K562 (cell line): Measurements from ENCODE around the gene ZMAT2. TPM values are rescaled to one million over a fixed set of nuclear protein-coding genes. Genes with fewer than 3 reads are reported as not detected.
"Not testable (repeated sequence)": the region's sequence is repeated elsewhere in the genome, so short reads cannot be mapped to it uniquely, and the experiment has no call there.

Source experiments
- ATAC-seq: fragments of 200-7000 bp; cut with Tn5 transposase; 3 replicates; pipeline ENCODE4 v1.9.1; 2020; ENCODE audit warnings: moderate library complexity
- BruUV-seq: library from RNA; stranded (reverse); fragments of 400-500 nt; replicated peaks from 2 replicates; lab custom pipeline; 2021; lab: Mats Ljungman, UMichigan
- CTCF ChIA-PET: fragments of 300-600 bp; formaldehyde crosslinking; extraction: SDS; loops from one replicate; lab custom pipeline; 2021; ENCODE audit warnings: low intra/inter-chr PET ratio; lab: Yijun Ruan, JAX
- POLR2A ChIA-PET: fragments of 300-600, 350-650 bp; sonication (Branson Sonifier 250); formaldehyde crosslinking; extraction: SDS; loops from one replicate; lab custom pipeline; 2021; ENCODE audit warnings: antibody characterized with exemption, inconsistent platforms; lab: Yijun Ruan, JAX
- DNase-seq, 4 experiments: peaks; one replicate each; pipeline versions ENCODE4 v3.0.0 to v3.0.0-alpha.2; 2011 to 2018; ENCODE audit warnings: low spot score in 3 of 4, mixed read lengths in 3 of 4; ENCODE audit errors: extremely low read depth in 1 of 4
- FAIRE-seq: peaks from 2 replicates; lab custom pipeline; 2011; peaks lifted over from hg19 to GRCh38; lab: Jason Lieb, UNC
- H2AFZ ChIP-seq: 2 replicates; pipeline ENCODE4 v1.6.0; 2011; ENCODE audit warnings: low read depth, low read length, control low read depth, inconsistent platforms
- H3K27ac ChIP-seq: fragments of 200-600 bp; 3 replicates; pipeline ENCODE4 v1.8.0; 2011; ENCODE audit warnings: low read depth, mild to moderate bottlenecking, control low read depth, inconsistent platforms, low read length, moderate library complexity, mixed read lengths; ENCODE audit errors: extremely low read depth
- H3K27me3 ChIP-seq, 2 experiments: fragments of 300-600 bp in 1 of 2; 2 replicates in 1 of 2; 3 replicates in 1 of 2; pipeline versions ENCODE4 v1.6.0 to v1.8.0; 2011; ENCODE audit warnings: inconsistent platforms in 2 of 2, low read length in 2 of 2, mild to moderate bottlenecking in 1 of 2, mixed read lengths in 1 of 2, moderate library complexity in 1 of 2; ENCODE audit not compliant: control insufficient read depth in 2 of 2, insufficient read depth in 2 of 2
- H3K36me3 ChIP-seq: fragments of 300-600 bp; 3 replicates; pipeline ENCODE4 v1.8.0; 2011; ENCODE audit warnings: mild to moderate bottlenecking, low read length, inconsistent platforms; ENCODE audit not compliant: control insufficient read depth, insufficient read depth
- H3K4me1 ChIP-seq, 2 experiments: fragments of 200-600 bp in 1 of 2; replicated peaks in 1 of 2; 2 replicates in 1 of 2; 3 replicates in 1 of 2; pipeline versions ENCODE4 v1.5.1 to v1.8.0; 2011; ENCODE audit warnings: inconsistent platforms in 2 of 2, low read length in 2 of 2, mild to moderate bottlenecking in 1 of 2, mixed read lengths in 1 of 2, moderate library complexity in 1 of 2; ENCODE audit not compliant: control insufficient read depth in 2 of 2, insufficient read depth in 2 of 2
- H3K4me2 ChIP-seq: 2 replicates; pipeline ENCODE4 v1.6.1; 2011; ENCODE audit warnings: low read length, control low read depth, inconsistent platforms, mixed read lengths; ENCODE audit not compliant: insufficient read depth
- H3K4me3 ChIP-seq: fragments of 200-600 bp; sonication (generic), shearing (Covaris generic); 2 replicates; pipeline ENCODE4 v1.5.1; 2016; ENCODE audit warnings: control low read depth, inconsistent platforms
- H3K79me2 ChIP-seq: fragments of 200-600 bp; 3 replicates; pipeline ENCODE4 v1.8.0; 2011; ENCODE audit warnings: low read length, inconsistent platforms; ENCODE audit not compliant: control insufficient read depth, insufficient read depth
- H3K9ac ChIP-seq, 2 experiments: 2 replicates each; pipeline versions ENCODE4 v1.6.0 to v1.6.1; 2011; ENCODE audit warnings: low read depth in 2 of 2, low read length in 2 of 2, control low read depth in 1 of 2, inconsistent platforms in 1 of 2, mild to moderate bottlenecking in 1 of 2, mixed read lengths in 1 of 2; ENCODE audit not compliant: insufficient read depth in 1 of 2
- H3K9me1 ChIP-seq: one replicate; pipeline ENCODE4 v1.6.0; 2011; ENCODE audit warnings: inconsistent platforms, mild to moderate bottlenecking, low read length, moderate library complexity; ENCODE audit not compliant: control insufficient read depth, insufficient read depth
- H3K9me3 ChIP-seq: replicated peaks from 2 replicates; pipeline ENCODE4 v1.5.1; 2011; ENCODE audit warnings: low read depth, low read length, inconsistent platforms; ENCODE audit not compliant: control insufficient read depth, insufficient read depth
- H4K20me1 ChIP-seq: replicated peaks from 2 replicates; pipeline ENCODE4 v1.6.1; 2011; ENCODE audit warnings: low read length, inconsistent platforms, mixed read lengths; ENCODE audit not compliant: control insufficient read depth, insufficient read depth
- ADNP ChIP-seq: fragments of 200-800 bp; sonication (Bioruptor generic); IDR thresholded peaks from 2 replicates; pipeline ENCODE4 v1.6.1; 2016; ENCODE audit warnings: missing genetic modification characterization, missing compliant biosample characterization
- KDM1A ChIP-seq, 2 experiments: fragments of 450-650 bp; IDR thresholded peaks; 2 replicates each; pipeline ENCODE4 v1.6.1; 2016; ENCODE audit warnings: mild to moderate bottlenecking in 2 of 2
- L3MBTL2 ChIP-seq: fragments of 450-650 bp; IDR thresholded peaks from 2 replicates; pipeline ENCODE4 v1.6.1; 2016; ENCODE audit warnings: mild to moderate bottlenecking, moderate library complexity
- RBM25 ChIP-seq: fragments of 200-400 bp; formaldehyde crosslinking; IDR thresholded peaks from 2 replicates; pipeline ENCODE4 v1.6.1; 2018; ENCODE audit warnings: low read length, low read depth, moderate library complexity; ENCODE audit not compliant: severe bottlenecking
- ZNF121 ChIP-seq: sonication (generic); formaldehyde crosslinking; conservative IDR thresholded peaks from 2 replicates; pipeline ENCODE4 v1.8.0; 2022; ENCODE audit warnings: missing genetic modification reagents
- WGBS: fragments of 100-300 bp; shearing (Covaris generic); methylation state at CpG from one replicate; pipeline ENCODE4 v1.1.6; 2016; ENCODE audit warnings: low coverage, mixed read lengths; ENCODE audit not compliant: insufficient coverage; ENCODE audit errors: missing lambda C conversion rate; 5-methylcytosine and 5-hydroxymethylcytosine counted together
- in situ Hi-C: fragments of 300-500 bp; cut with MboI; formaldehyde crosslinking; loops from 4 replicates; pipeline ENCODE4 v1.15.0; 2018; ENCODE audit warnings: inconsistent platforms, mixed read lengths
- intact Hi-C: fragments of 100-400 bp; cut with micrococcal nuclease; formaldehyde crosslinking; loops from 2 replicates; pipeline ENCODE4 v1.14.2; 2022
- polyA plus RNA-seq, 8 experiments: library from polyadenylated mRNA; depleted of rRNA in 4 of 8; stranded (reverse) in 5 of 8; unstranded in 3 of 8; fragments of >200 nt; fragmentation: Nextera tagmentation in 2 of 8; fragmentation: Illumina TruSeq in 1 of 8; extraction: Ambion mirVana in 2 of 8; extraction: Trizol in 1 of 8; gene quantifications; 2 replicates each; pipeline versions ENCODE4 v1.2.1 to v1.2.3, GENCODE V29; 2011 to 2014; ENCODE audit warnings: inconsistent platforms in 1 of 8, missing spikeins in 1 of 8
- total RNA-seq, 7 experiments: library from RNA; depleted of rRNA in 6 of 7; stranded (reverse); fragments of >200 nt in 6 of 7; fragmentation: Illumina TruSeq in 2 of 7; extraction: Trizol in 2 of 7; gene quantifications; 2 replicates each; pipeline versions ENCODE4 v1.2.1 to v1.2.3, GENCODE V29; 2011 to 2021; ENCODE audit warnings: low replicate concordance in 1 of 7
- TF ChIP-seq, protein P1 (sequence below): fragments of 450-650 bp; IDR thresholded peaks from 2 replicates; pipeline ENCODE4 v1.6.1; 2018; ENCODE audit not compliant: partially characterized antibody
- TF ChIP-seq, protein P2 (sequence below), 2 experiments: fragments of 450-650 bp; IDR thresholded peaks; 2 replicates each; pipeline ENCODE4 v1.6.1; 2016

Gene ZMAT2
- total and polyA plus RNA-seq, 9 of the 15 experiments (the other 6 are each of a cell fraction or from before 2014, with no cell fraction given): 44.2 to 101 (median 69.2) TPM

DNA sequence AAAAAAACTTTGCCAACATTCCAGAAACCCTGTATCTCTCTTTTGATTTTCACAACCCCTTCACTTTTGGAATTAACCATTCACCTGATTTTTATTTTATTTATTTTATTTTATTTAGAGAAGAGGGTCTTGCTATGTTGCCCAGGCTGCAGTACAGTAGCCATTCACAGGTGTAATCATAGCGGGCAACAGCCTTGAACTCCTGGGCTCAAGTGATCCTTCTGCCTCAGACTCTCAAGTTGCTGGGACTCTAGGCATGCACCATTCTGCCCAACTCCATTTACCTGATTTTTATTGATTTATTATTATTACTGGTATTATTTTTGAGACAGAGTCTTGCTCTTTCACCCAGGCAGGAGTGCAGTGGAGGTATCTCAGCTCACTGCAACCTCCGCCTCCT, 16.0 kb downstream of the ZMAT2 start:
- FAIRE-seq, H3K79me2 ChIP-seq, CTCF ChIA-PET, H3K9me3 ChIP-seq, H3K4me1 ChIP-seq, H3K4me3 ChIP-seq, H3K27me3 ChIP-seq, ATAC-seq, POLR2A ChIA-PET, H3K27ac ChIP-seq, H3K36me3 ChIP-seq, DNase-seq: not testable (repeated sequence)
- in situ Hi-C loops: loop anchor here (5.0 kb wide), 1 partner anchor 154 kb away; the partner anchor contains the start of genes APBB3 and SLC35A4
- intact Hi-C loops: loop anchor here (5.0 to 10.0 kb wide), 3 partner anchors 159 to 601 kb away; partner anchors contain the start of genes PURA and SRA1
- TF ChIP-seq RBM25 (peak; percentile 12), KDM1A (IDR thresholded peaks at IDR 0.05) (0 out of 4 replicates have a peak, but pooled peaks of 1 of the 2 experiments have one; percentile 10), ZNF121 (CRISPR knock-in tag) (peak; percentile 75), ADNP (tag) (0 out of 2 replicates have a peak, but pooled peaks have one; percentile 14)
- TF ChIP-seq, all 486 proteins: peak for 4; not testable (repeated sequence) for 482
- not testable (repeated sequence) for H4K20me1 ChIP-seq, H2AFZ ChIP-seq, H3K9me1 ChIP-seq, BruUV-seq, H3K4me2 ChIP-seq, H3K9ac ChIP-seq
- whole genome bisulfite sequencing: 93% methylated on average over 2 of the region's 2 CpGs

DNA sequence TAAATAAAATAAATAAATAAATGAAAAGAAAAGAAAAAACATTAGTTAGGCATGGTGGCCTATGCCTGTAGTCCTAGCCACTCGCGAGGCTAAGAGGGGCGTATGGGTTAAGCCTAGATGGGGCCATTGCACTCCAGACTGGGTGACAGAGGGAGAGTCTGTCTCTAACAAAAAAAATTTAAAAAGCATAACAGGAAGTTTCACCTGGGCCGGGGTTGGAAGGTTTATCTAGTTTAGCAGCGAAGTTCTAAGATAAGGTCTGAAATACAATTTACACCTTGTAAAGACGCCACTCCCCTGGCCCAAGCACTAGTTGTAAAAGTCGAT, 18.0 kb downstream of the ZMAT2 start:
- TF ChIP-seq, protein P1, sequence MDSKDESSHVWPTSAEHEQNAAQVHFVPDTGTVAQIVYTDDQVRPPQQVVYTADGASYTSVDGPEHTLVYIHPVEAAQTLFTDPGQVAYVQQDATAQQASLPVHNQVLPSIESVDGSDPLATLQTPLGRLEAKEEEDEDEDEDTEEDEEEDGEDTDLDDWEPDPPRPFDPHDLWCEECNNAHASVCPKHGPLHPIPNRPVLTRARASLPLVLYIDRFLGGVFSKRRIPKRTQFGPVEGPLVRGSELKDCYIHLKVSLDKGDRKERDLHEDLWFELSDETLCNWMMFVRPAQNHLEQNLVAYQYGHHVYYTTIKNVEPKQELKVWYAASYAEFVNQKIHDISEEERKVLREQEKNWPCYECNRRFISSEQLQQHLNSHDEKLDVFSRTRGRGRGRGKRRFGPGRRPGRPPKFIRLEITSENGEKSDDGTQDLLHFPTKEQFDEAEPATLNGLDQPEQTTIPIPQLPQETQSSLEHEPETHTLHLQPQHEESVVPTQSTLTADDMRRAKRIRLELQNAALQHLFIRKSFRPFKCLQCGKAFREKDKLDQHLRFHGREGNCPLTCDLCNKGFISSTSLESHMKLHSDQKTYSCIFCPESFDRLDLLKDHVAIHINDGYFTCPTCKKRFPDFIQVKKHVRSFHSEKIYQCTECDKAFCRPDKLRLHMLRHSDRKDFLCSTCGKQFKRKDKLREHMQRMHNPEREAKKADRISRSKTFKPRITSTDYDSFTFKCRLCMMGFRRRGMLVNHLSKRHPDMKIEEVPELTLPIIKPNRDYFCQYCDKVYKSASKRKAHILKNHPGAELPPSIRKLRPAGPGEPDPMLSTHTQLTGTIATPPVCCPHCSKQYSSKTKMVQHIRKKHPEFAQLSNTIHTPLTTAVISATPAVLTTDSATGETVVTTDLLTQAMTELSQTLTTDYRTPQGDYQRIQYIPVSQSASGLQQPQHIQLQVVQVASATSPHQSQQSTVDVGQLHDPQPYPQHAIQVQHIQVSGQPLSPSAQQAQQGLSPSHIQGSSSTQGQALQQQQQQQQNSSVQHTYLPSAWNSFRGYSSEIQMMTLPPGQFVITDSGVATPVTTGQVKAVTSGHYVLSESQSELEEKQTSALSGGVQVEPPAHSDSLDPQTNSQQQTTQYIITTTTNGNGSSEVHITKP: peak; percentile 82
- TF ChIP-seq, protein P2, sequence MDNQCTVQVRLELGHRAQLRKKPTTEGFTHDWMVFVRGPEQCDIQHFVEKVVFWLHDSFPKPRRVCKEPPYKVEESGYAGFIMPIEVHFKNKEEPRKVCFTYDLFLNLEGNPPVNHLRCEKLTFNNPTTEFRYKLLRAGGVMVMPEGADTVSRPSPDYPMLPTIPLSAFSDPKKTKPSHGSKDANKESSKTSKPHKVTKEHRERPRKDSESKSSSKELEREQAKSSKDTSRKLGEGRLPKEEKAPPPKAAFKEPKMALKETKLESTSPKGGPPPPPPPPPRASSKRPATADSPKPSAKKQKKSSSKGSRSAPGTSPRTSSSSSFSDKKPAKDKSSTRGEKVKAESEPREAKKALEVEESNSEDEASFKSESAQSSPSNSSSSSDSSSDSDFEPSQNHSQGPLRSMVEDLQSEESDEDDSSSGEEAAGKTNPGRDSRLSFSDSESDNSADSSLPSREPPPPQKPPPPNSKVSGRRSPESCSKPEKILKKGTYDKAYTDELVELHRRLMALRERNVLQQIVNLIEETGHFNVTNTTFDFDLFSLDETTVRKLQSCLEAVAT (IDR thresholded peaks at IDR 0.05): no peak
- TF ChIP-seq L3MBTL2: no peak
- in situ Hi-C loops (loop anchor here (5.0 kb wide), 1 partner anchor 156 kb away; the partner anchor contains the start of genes APBB3 and SLC35A4), intact Hi-C loops (loop anchor here (2.0 to 10.0 kb wide), 8 partner anchors 53 to 603 kb away; partner anchors contain the start of genes ANKHD1, IK, NDUFA2 and PURA)
- Histone ChIP-seq H3K4me1 (peaks cover 0 to 2% of the 10 kb centered on the region in 2 experiments; a peak in 2 of 5 replicates), H3K4me2 (peak overlapping the region; percentile 85), H4K20me1 (no peaks in the 10 kb centered on the region), H3K79me2 (no peaks in the 10 kb centered on the region), H3K9me3 (no peaks in the 10 kb centered on the region), H3K27me3 (no peaks in the 10 kb centered on the region), H3K36me3 (no peaks in the 10 kb centered on the region), H3K9ac (peak overlapping the region; percentile 89 to 90; a peak in 3 of 4 replicates), H3K9me1 (no peaks in the 10 kb centered on the region), H3K4me3 (peak overlapping the region; percentile 42), H2AFZ (peak overlapping the region; percentile 87), H3K27ac (peak overlapping the region; percentile 95)
- ChIA-PET POLR2A (interaction anchor here (0.7 to 2.7 kb wide), 16 partner anchors 8 to 407 kb away, joined by 3 to 14 read pairs (median 4); partner anchors contain the start of genes EIF4EBP3, HARS1, HARS2 and IK), CTCF (no interaction called here)
- TSS peak; percentile 91 for BruUV-seq
- DNase-seq: no peak
- ATAC-seq: peak; percentile 42
- no peak for FAIRE-seq
- 12% methylated on average over 7 of the region's 7 CpGs for WGBS
